D721Med (cell line): ENCODE results near the gene SEC14L1.

ENCODE experiments used
- DNase-seq: peaks from one replicate; pipeline ENCODE4 v3.0.0; 2011; ENCODE audit warnings: low spot score; ENCODE audit not compliant: insufficient read length
- FAIRE-seq: peaks from 2 replicates; lab custom pipeline; 2011; peaks lifted over from hg19 to GRCh38; lab: Jason Lieb, UNC
- CTCF ChIP-seq: IDR thresholded peaks from 2 replicates; pipeline ENCODE4 v1.5.1; 2012; ENCODE audit warnings: mild to moderate bottlenecking, control low read depth; ENCODE audit not compliant: insufficient read depth; ENCODE audit errors: missing control alignments

Gene SEC14L1

GRCh38 chr17:77229786-77230435, 89.1 kb downstream of the SEC14L1 start:
- FAIRE-seq: no peak
- TF ChIP-seq CTCF: no peak
- no peak for DNase-seq

DNA sequence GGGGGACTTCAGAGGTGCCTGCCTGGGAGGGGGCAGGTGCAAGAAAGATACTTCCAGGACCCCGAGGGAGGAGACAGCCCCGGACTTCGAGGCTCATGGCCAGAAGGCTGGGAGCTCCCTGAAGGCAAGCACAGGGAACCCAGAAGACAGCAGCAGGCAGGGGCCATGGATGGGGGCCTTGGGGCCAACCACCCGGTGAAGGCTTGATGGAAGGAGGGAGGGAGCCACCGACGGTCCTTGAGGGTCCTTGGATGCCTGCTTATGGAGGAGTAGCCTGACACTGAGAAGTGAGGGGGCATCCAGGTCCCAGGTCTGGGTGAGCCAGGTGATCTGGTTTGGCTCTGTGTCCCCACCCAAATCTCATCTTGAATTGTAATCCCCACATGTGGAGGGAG, 89.7 kb downstream of the SEC14L1 start:
- FAIRE-seq (no peak), DNase-seq (no peak)
- TF ChIP-seq CTCF: no peak

GRCh38 chr17:77231076-77231871, 90.5 kb downstream of the SEC14L1 start:
- DNase-seq (no peak), FAIRE-seq (no peak)
- TF ChIP-seq CTCF: no peak

DNA sequence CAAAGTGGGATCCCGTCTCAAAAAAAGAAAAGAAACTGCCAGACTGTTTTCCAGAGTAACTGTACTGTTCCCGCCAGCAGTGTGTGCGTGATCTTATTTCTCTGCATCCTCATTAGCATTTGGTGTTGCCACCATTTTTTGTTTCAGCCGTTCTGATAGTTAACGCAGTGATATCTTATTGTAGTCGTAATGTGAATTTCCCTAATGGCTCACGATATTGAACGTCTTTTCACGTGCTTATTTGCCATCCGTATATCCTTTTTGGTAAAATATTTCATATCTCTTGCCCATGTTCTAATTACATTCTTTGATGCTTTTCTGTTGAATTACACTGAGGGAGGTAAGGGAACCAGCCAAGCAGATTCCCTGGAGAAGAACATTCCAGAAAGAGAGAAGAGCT, 92.4 kb downstream of the SEC14L1 start:
- no peak for DNase-seq
- TF ChIP-seq CTCF: no peak
- FAIRE-seq: no peak

- DNase-seq (no peak), FAIRE-seq (no peak)
These were observed 93.0 kb downstream of the SEC14L1 start for GRCh38 chr17:77233635-77234334.

DNA sequence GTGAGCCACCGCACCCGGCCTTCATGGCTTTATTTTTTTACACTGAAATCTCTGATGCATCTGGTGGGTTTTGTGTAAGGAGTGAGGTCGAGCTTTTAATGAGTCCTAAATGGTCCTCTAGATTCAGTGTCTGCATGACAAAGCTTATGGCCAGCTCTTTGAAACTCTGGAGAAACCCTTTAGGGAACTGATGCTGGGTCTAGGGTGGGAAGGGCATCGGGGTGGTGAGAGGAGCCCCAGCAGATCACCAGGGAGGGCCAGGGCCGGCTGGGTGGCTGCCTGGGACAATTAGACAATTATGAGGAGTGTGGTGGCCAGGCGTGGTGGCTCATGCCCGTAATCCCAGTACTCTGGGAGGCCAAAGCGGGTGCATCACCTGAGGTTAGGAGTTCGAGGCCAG, 93.9 kb downstream of the SEC14L1 start:
- FAIRE-seq (no peak), DNase-seq (no peak)
- no peak for TF ChIP-seq CTCF

More at GRCh38 chr17:77233635-77234334, 93.0 kb downstream of the SEC14L1 start:
- TF ChIP-seq CTCF: no peak
